Measurements from ENCODE around the gene NRXN3. TPM values are rescaled to one million over a fixed set of nuclear protein-coding genes. Genes with fewer than 3 reads are reported as not detected.

NRXN3 gene
- total and polyA plus RNA-seq, 2 of the 13 experiments (the other 11 are each of a cell fraction or from before 2014, with no cell fraction given) = 0.03 TPM; not detected in 1

- in situ Hi-C loops (cut with HindIII; ENCODE audit: extremely low pct_ligation_motif_present, low pct_unique_long_range_greater_than_20kb) = no loop called here
- no TSS peak for BruUV-seq (replicated peaks)
- H3K9ac ChIP-seq (ENCODE audit: insufficient read depth, low read depth, low read length) = no peak overlapping the region
- H4K20me1 ChIP-seq (ENCODE audit: insufficient read depth, low read length) = no peaks in the 10 kb centered on the region
- no peak overlapping the region for H3K4me2 ChIP-seq (ENCODE audit: low read depth, low read length)
- TF ChIP-seq NR1H2 (CRISPR knock-in tag; IDR thresholded peaks at IDR 0.05; ENCODE audit: borderline replicate concordance, low read depth) (no peak), SIX4 (CRISPR knock-in tag; IDR thresholded peaks at IDR 0.05) (no peak), STAT5B (CRISPR knock-in tag; IDR thresholded peaks at IDR 0.05) (no peak), HNF1A (IDR thresholded peaks at IDR 0.05; ENCODE audit: low read depth) (no peak), HNF1A (CRISPR knock-in tag; IDR thresholded peaks at IDR 0.05; ENCODE audit: borderline replicate concordance) (no peak), MEF2D (CRISPR knock-in tag; IDR thresholded peaks at IDR 0.05) (no peak), U2AF2 (IDR thresholded peaks at IDR 0.05; ENCODE audit: low read depth, low read length) (no peak), ZNF777 (CRISPR knock-in tag; IDR thresholded peaks at IDR 0.05) (no peak), JDP2 (CRISPR knock-in tag; IDR thresholded peaks at IDR 0.05; ENCODE audit: borderline replicate concordance) (no peak), TFAP4 (IDR thresholded peaks at IDR 0.05; ENCODE audit: borderline replicate concordance, low read depth) (no peak), POLR2A (IDR thresholded peaks at IDR 0.05; ENCODE audit: insufficient read depth in 1 of 2, low read depth in 2 of 2, low read length in 2 of 2) (no peak), THYN1 (CRISPR knock-in tag; IDR thresholded peaks at IDR 0.05; ENCODE audit: borderline replicate concordance, low read depth) (no peak)
- no peak overlapping the region for H3K27ac ChIP-seq (ENCODE audit: extremely low read length, insufficient read depth, low read length)
- H3K9me3 ChIP-seq (ENCODE audit: low read length) = no peaks in the 10 kb centered on the region
- H3K79me2 ChIP-seq (ENCODE audit: insufficient read depth, low read length) = no peaks in the 10 kb centered on the region
- no peak for FAIRE-seq
- no peak; the same call in 2 of the 3 replicates for ATAC-seq
- H3K4me1 ChIP-seq (ENCODE audit: insufficient read depth, low read length) = no peaks in the 10 kb centered on the region
- no peak overlapping the region for H3K4me3 ChIP-seq (replicated peaks in 1 of 3; ENCODE audit: insufficient read depth in 1 of 3, low read depth in 2 of 3, low read length in 3 of 3)
- H2AFZ ChIP-seq (ENCODE audit: low read length) = no peak overlapping the region
- intact Hi-C loops (cut with micrococcal nuclease; ENCODE audit: unreplicated experiment) = no loop called here
- no peaks in the 10 kb centered on the region; a peak in 1 of 5 replicates for H3K27me3 ChIP-seq (ENCODE audit: control insufficient read depth in 1 of 2, insufficient read depth in 2 of 2, low read length in 2 of 2)
- 2% methylated on average over 3 of the region's 3 CpGs for WGBS (ENCODE audit: low lambda C conversion rate)
- no peak for DNase-seq (ENCODE audit: low spot score)
- POLR2A ChIA-PET = no interaction called here
- CTCF ChIA-PET (ENCODE audit: low intra/inter-chr PET ratio, low total read pairs) = no interaction called here
- H3K36me3 ChIP-seq (replicated peaks in 1 of 2; ENCODE audit: control insufficient read depth in 1 of 2, insufficient read depth in 2 of 2, low read length in 2 of 2) = no peaks in the 10 kb centered on the region
Observed at GRCh38 chr14:78310272-78310671, 140.1 kb downstream of the NRXN3 start.

Data from HepG2 (cell line).